HEK293 (cell line): ENCODE data around the gene ITPKC.

Experiments
- BCL11A ChIP-seq: fragments of 450-650 bp; formaldehyde crosslinking; IDR thresholded peaks from 2 replicates; pipeline ENCODE4 v1.5.1; 2016; ENCODE audit warnings: low read depth, missing biosample characterization, missing genetic modification characterization
- EGR2 ChIP-seq: fragments of 450-650 bp; formaldehyde crosslinking; IDR thresholded peaks from 2 replicates; pipeline ENCODE4 v1.5.1; 2016; ENCODE audit warnings: low read depth, missing biosample characterization, missing genetic modification characterization
- ELK4 ChIP-seq: IDR thresholded peaks from 2 replicates; pipeline ENCODE4 v1.6.1; 2011; ENCODE audit warnings: mild to moderate bottlenecking, low read depth, low read length, borderline replicate concordance
- INSM2 ChIP-seq: fragments of 450-650 bp; formaldehyde crosslinking; IDR thresholded peaks from 2 replicates; pipeline ENCODE4 v1.5.1; 2016; ENCODE audit warnings: missing biosample characterization, missing genetic modification characterization
- KLF1 ChIP-seq: fragments of 450-650 bp; formaldehyde crosslinking; IDR thresholded peaks from 2 replicates; pipeline ENCODE4 v1.5.1; 2016; ENCODE audit warnings: missing biosample characterization, missing genetic modification characterization
- KLF7 ChIP-seq: fragments of 450-650 bp; formaldehyde crosslinking; IDR thresholded peaks from 2 replicates; pipeline ENCODE4 v1.5.1; 2016; ENCODE audit warnings: missing biosample characterization, missing genetic modification characterization, borderline replicate concordance
- MYNN ChIP-seq: fragments of 450-650 bp; formaldehyde crosslinking; IDR thresholded peaks from 2 replicates; pipeline ENCODE4 v1.5.1; 2016; ENCODE audit warnings: missing biosample characterization, missing genetic modification characterization, borderline replicate concordance
- PRDM1 ChIP-seq: fragments of 450-650 bp; formaldehyde crosslinking; IDR thresholded peaks from 2 replicates; pipeline ENCODE4; 2016; ENCODE audit warnings: missing biosample characterization, missing genetic modification characterization
- SETDB1 ChIP-seq: IDR thresholded peaks from one replicate; pipeline ENCODE4 v1.6.1; 2017; ENCODE audit warnings: mild to moderate bottlenecking, low read length, moderate library complexity, mixed read lengths; ENCODE audit not compliant: insufficient read length
- SP3 ChIP-seq: fragments of 450-650 bp; formaldehyde crosslinking; IDR thresholded peaks from 2 replicates; pipeline ENCODE4 v1.5.1; 2016; ENCODE audit warnings: missing biosample characterization, missing genetic modification characterization
- TCF7L2 ChIP-seq: IDR thresholded peaks from 2 replicates; pipeline ENCODE4 v1.6.1; 2011; ENCODE audit warnings: low read depth, mild to moderate bottlenecking, inconsistent platforms, low read length, moderate library complexity, borderline replicate concordance
- ZBTB44 ChIP-seq: fragments of 450-650 bp; IDR thresholded peaks from 2 replicates; pipeline ENCODE4 v1.5.1; 2018; ENCODE audit warnings: missing biosample characterization, mild to moderate bottlenecking, missing genetic modification characterization
- ZFHX2 ChIP-seq: fragments of 450-650 bp; formaldehyde crosslinking; conservative IDR thresholded peaks from 2 replicates; pipeline ENCODE4 v1.5.1; 2016; ENCODE audit warnings: missing biosample characterization, missing genetic modification characterization
- ZFP37 ChIP-seq: fragments of 450-650 bp; formaldehyde crosslinking; IDR thresholded peaks from 2 replicates; pipeline ENCODE4 v1.5.1; 2016; ENCODE audit warnings: missing biosample characterization, missing genetic modification characterization
- ZNF10 ChIP-seq: fragments of 450-650 bp; formaldehyde crosslinking; IDR thresholded peaks from 2 replicates; pipeline ENCODE4 v1.5.1; 2017; ENCODE audit warnings: missing biosample characterization, missing genetic modification characterization
- ZNF132 ChIP-seq: fragments of 450-650 bp; formaldehyde crosslinking; IDR thresholded peaks from 2 replicates; pipeline ENCODE4 v1.5.1; 2017; ENCODE audit warnings: missing biosample characterization, missing genetic modification characterization, borderline replicate concordance
- ZNF155 ChIP-seq: fragments of 450-650 bp; formaldehyde crosslinking; IDR thresholded peaks from 2 replicates; pipeline ENCODE4 v1.5.1; 2016; ENCODE audit warnings: missing biosample characterization, missing genetic modification characterization
- ZNF157 ChIP-seq: fragments of 450-650 bp; formaldehyde crosslinking; IDR thresholded peaks from 2 replicates; pipeline ENCODE4 v1.5.1; 2016; ENCODE audit warnings: missing biosample characterization, missing genetic modification characterization
- ZNF16 ChIP-seq: fragments of 450-650 bp; formaldehyde crosslinking; IDR thresholded peaks from 2 replicates; pipeline ENCODE4 v1.5.1; 2016; ENCODE audit warnings: low read depth, missing biosample characterization, missing genetic modification characterization
- ZNF18 ChIP-seq: fragments of 450-650 bp; formaldehyde crosslinking; IDR thresholded peaks from 2 replicates; pipeline ENCODE4 v1.5.1; 2016; ENCODE audit warnings: missing biosample characterization, missing genetic modification characterization
- ZNF184 ChIP-seq: fragments of 450-650 bp; IDR thresholded peaks from 2 replicates; pipeline ENCODE4 v1.5.1; 2018; ENCODE audit warnings: missing biosample characterization, mild to moderate bottlenecking, missing genetic modification characterization
- ZNF211 ChIP-seq: fragments of 450-650 bp; formaldehyde crosslinking; IDR thresholded peaks from 2 replicates; pipeline ENCODE4 v1.5.1; 2016; ENCODE audit warnings: low read depth, missing biosample characterization, missing genetic modification characterization
- ZNF266 ChIP-seq: fragments of 450-650 bp; formaldehyde crosslinking; IDR thresholded peaks from 2 replicates; pipeline ENCODE4 v1.5.1; 2016; ENCODE audit warnings: missing biosample characterization, missing genetic modification characterization, low read depth
- ZNF311 ChIP-seq: fragments of 450-650 bp; formaldehyde crosslinking; IDR thresholded peaks from 2 replicates; pipeline ENCODE4 v1.5.1; 2017; ENCODE audit warnings: missing biosample characterization, missing genetic modification characterization, borderline replicate concordance
- ZNF324 ChIP-seq: fragments of 450-650 bp; formaldehyde crosslinking; IDR thresholded peaks from 2 replicates; pipeline ENCODE4 v1.5.1; 2016; ENCODE audit warnings: missing biosample characterization, missing genetic modification characterization
- ZNF366 ChIP-seq: fragments of 450-650 bp; formaldehyde crosslinking; conservative IDR thresholded peaks from 2 replicates; pipeline ENCODE4 v1.5.1; 2016; ENCODE audit warnings: missing biosample characterization, missing genetic modification characterization
- ZNF530 ChIP-seq: fragments of 450-650 bp; formaldehyde crosslinking; IDR thresholded peaks from 2 replicates; pipeline ENCODE4 v1.5.1; 2016; ENCODE audit warnings: low read depth, missing biosample characterization, missing genetic modification characterization
- ZNF544 ChIP-seq: fragments of 450-650 bp; formaldehyde crosslinking; IDR thresholded peaks from 2 replicates; pipeline ENCODE4 v1.5.0; 2017; ENCODE audit warnings: missing biosample characterization, missing genetic modification characterization
- ZNF548 ChIP-seq: fragments of 450-650 bp; formaldehyde crosslinking; IDR thresholded peaks from 2 replicates; pipeline ENCODE4 v1.5.1; 2016; ENCODE audit warnings: missing biosample characterization, missing genetic modification characterization
- ZNF571 ChIP-seq: fragments of 450-650 bp; formaldehyde crosslinking; IDR thresholded peaks from 2 replicates; pipeline ENCODE4 v1.5.0; 2017; ENCODE audit warnings: missing biosample characterization, missing genetic modification characterization
- ZNF600 ChIP-seq: fragments of 450-650 bp; formaldehyde crosslinking; IDR thresholded peaks from 2 replicates; pipeline ENCODE4 v1.5.1; 2016; ENCODE audit warnings: missing biosample characterization, missing genetic modification characterization
- ZNF624 ChIP-seq: fragments of 450-650 bp; formaldehyde crosslinking; IDR thresholded peaks from 2 replicates; pipeline ENCODE4 v1.5.1; 2017; ENCODE audit warnings: missing biosample characterization, missing genetic modification characterization
- ZNF626 ChIP-seq: fragments of 450-650 bp; sonication (Bioruptor Pico); formaldehyde crosslinking; IDR thresholded peaks from 2 replicates; pipeline ENCODE4 v1.5.1; 2018; ENCODE audit warnings: missing biosample characterization, missing genetic modification characterization, inconsistent platforms
- ZNF629 ChIP-seq: fragments of 450-650 bp; formaldehyde crosslinking; IDR thresholded peaks from 2 replicates; pipeline ENCODE4 v1.5.1; 2017; ENCODE audit warnings: missing biosample characterization, missing genetic modification characterization
- ZNF777 ChIP-seq: fragments of 450-650 bp; formaldehyde crosslinking; IDR thresholded peaks from 2 replicates; pipeline ENCODE4 v1.5.1; 2017; ENCODE audit warnings: missing biosample characterization, missing genetic modification characterization, borderline replicate concordance
- ZNF791 ChIP-seq: fragments of 450-650 bp; formaldehyde crosslinking; IDR thresholded peaks from 2 replicates; pipeline ENCODE4 v1.5.1; 2016; ENCODE audit warnings: missing biosample characterization, missing genetic modification characterization
- ZNF843 ChIP-seq: fragments of 450-650 bp; formaldehyde crosslinking; IDR thresholded peaks from 2 replicates; pipeline ENCODE4 v1.5.1; 2016; ENCODE audit warnings: missing biosample characterization, missing genetic modification characterization
- ZSCAN30 ChIP-seq: fragments of 450-650 bp; IDR thresholded peaks from 2 replicates; pipeline ENCODE4 v1.5.1; 2018; ENCODE audit warnings: missing biosample characterization, mild to moderate bottlenecking, missing genetic modification characterization, moderate library complexity

The ITPKC gene

GRCh38 chr19:40754611-40755247 lies 37.8 kb downstream of the ITPKC start (continued):
- no peak for TF ChIP-seq ELK4
- no peak for TF ChIP-seq ZNF544 (tag by site-specific recombination)
- TF ChIP-seq TCF7L2: no peak
- no peak for TF ChIP-seq KLF7
- TF ChIP-seq ZNF157: no peak
- no peak for TF ChIP-seq KLF1 (tag by site-specific recombination)
- peak; percentile 38; the same call in 1 of the 2 replicates for TF ChIP-seq PRDM1 (tag by site-specific recombination)
- no peak for TF ChIP-seq ZNF18 (tag by site-specific recombination)
- TF ChIP-seq ZNF777 (tag by site-specific recombination): no peak
- no peak for TF ChIP-seq ZNF366 (tag by site-specific recombination)
- TF ChIP-seq ZNF791 (tag by site-specific recombination): no peak
- no peak for TF ChIP-seq ZNF571 (tag by site-specific recombination)
- TF ChIP-seq ZSCAN30 (tag by site-specific recombination): peak; percentile 80; the same call in 1 of the 2 replicates
- TF ChIP-seq EGR2 (tag by site-specific recombination): peak; percentile 52
- no peak for TF ChIP-seq ZNF16 (tag by site-specific recombination)
- no peak for TF ChIP-seq ZNF626 (tag by site-specific recombination)
- TF ChIP-seq ZNF843 (tag by site-specific recombination): no peak
- no peak for TF ChIP-seq ZNF155 (tag by site-specific recombination)
- TF ChIP-seq SP3: no peak
- TF ChIP-seq ZFP37 (tag by site-specific recombination): no peak
- TF ChIP-seq ZNF184 (tag by site-specific recombination): no peak
- no peak for TF ChIP-seq ZBTB44 (tag by site-specific recombination)
- TF ChIP-seq BCL11A: no peak
- no peak for TF ChIP-seq ZNF629 (tag by site-specific recombination)
- TF ChIP-seq ZNF600: peak; percentile 72; the same call in 1 of the 2 replicates
- TF ChIP-seq ZNF266 (tag by site-specific recombination): no peak
- TF ChIP-seq MYNN (tag by site-specific recombination): no peak
- TF ChIP-seq ZNF132: no peak
- TF ChIP-seq ZNF10 (tag by site-specific recombination): no peak
- no peak for TF ChIP-seq ZNF548 (tag by site-specific recombination)
- TF ChIP-seq ZNF311: no peak
- no peak for TF ChIP-seq ZNF530 (tag by site-specific recombination)
- TF ChIP-seq ZFHX2 (tag by site-specific recombination): peak; percentile 28; the same call in 1 of the 2 replicates
- TF ChIP-seq INSM2 (tag by site-specific recombination): 0 out of 2 replicates have a peak, but pooled peaks have one; percentile 16
- TF ChIP-seq ZNF624 (tag by site-specific recombination): no peak
- no peak for TF ChIP-seq ZNF211 (tag by site-specific recombination)
- TF ChIP-seq SETDB1: no peak
- no peak for TF ChIP-seq ZNF324
- TF ChIP-seq, all 188 proteins: peak for 8
